ENCODE data around the gene TRIM14.
"Not testable (repeated sequence)": the region's sequence is repeated elsewhere in the genome, so short reads cannot be mapped to it uniquely, and the experiment has no call there.

Gene TRIM14

DNA sequence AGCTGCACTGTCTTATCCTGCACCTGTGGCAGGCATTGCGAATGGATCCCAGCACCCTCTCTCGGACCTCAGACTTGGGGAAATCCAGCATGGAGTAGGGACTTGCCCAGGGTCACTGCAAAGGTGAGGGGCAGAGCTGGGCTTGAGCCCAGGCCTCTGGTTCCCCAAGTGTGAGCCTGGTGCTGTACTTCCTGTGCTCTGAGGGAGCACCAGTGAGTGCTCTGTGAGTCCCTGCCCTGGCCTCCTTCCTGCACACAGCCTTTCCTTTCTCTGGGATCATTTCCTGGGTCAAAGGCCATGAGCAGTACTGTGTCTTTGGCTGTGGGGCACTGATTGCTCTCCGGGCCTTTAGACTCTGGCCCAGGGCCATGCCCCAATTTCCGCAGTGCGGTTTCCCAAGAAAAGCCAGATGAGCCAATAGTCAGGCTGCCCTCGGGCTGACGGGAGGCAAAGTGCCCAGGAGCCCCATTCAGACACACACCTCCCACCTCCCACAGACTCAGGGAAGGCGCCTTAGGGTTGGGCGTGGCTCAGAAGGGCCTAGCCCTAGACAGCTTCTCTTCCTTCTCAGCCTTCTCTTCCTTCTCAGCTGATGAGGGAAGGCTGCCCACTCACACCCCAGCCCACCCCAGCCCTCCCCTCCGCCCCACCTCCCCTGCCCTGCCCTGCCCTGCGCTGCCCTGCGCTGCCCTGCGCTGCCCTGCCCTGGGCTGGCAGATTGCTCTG is 23.3 kb upstream of the TRIM14 start:
- DNase-seq (ENCODE audit: low read depth in 2 of 2) = no peak

DNA sequence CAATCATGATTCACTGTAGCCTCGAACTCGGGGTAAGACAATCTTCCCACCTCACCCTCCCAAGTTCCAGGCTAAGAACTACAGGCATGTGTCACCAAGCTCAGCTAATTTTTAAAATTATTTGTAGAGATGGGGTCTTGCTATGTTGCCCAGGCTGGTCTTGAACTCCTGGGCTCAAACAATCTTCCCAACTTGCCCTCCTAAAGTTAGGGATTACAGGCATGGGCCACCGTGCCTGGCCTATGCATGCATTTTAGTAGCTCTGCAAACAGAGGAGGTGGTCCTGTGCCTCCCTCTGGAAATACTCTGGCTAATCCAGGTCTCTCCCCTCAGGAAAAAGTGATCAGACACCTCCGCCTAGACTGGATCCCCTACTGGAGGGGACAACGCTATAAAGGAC is 21.5 kb upstream of the TRIM14 start:
- no peak for DNase-seq (ENCODE audit: low read depth in 2 of 2)

DNA sequence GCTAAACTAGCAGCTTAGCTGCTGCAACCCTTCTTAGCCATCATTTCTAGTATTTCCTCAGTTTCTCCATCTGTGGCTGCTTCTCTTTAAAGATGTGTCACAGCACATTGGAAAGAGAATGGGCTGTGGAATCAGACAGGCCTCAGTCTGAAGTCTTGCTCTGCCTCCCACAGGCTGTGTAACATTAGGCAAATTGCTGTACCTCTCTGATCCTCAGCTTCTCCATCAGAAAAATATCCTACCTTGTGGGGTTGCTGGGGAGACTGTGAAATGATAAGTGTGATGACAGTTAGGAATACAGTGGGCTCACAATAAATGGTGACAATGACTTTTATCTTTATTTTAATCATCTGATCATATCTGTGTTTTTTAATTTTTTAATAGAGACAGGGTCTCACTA is 17.5 kb upstream of the TRIM14 start:
- DNase-seq (ENCODE audit: low read depth in 2 of 2) = no peak

DNA sequence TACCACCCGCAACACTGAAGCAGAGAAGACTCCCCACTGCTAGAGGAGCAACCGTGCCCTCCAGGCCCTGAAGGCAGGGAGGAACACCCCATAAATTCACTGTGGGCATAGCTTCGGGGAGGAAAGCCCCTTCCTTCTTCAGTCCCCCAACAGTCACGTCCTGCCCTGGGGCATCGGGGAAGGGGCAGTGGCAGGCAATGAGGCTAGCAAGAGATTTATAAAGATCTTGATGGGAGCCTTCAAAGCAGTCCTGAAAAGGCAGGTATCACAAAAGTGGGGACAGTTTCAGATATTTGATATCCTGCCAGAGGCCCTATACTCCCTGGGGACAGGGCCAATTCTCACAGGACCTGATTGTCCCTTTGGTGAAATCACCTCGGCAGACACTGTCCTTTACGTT is 16.9 kb upstream of the TRIM14 start:
- no peak for DNase-seq (ENCODE audit: low read depth in 2 of 2)

DNA sequence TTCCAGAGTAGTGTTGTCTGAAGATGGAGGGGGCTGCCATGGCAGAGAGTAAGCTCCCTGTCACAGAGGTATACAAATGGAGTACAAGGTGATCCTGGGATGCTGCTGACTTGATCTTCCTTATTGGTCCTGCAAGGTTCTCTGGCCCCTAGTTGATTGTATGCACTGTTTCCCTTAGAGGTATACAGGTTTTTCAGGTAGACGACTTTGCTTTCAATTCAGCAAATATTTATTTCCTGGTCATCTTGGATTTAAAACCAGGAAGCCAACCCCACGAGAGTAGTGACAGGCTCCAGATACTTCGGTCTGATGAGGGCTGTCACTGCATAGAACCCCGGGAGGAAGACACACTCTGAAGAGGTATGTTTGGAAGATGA is 16.5 kb upstream of the TRIM14 start:
- no peak for DNase-seq (ENCODE audit: low read depth in 2 of 2)

DNA sequence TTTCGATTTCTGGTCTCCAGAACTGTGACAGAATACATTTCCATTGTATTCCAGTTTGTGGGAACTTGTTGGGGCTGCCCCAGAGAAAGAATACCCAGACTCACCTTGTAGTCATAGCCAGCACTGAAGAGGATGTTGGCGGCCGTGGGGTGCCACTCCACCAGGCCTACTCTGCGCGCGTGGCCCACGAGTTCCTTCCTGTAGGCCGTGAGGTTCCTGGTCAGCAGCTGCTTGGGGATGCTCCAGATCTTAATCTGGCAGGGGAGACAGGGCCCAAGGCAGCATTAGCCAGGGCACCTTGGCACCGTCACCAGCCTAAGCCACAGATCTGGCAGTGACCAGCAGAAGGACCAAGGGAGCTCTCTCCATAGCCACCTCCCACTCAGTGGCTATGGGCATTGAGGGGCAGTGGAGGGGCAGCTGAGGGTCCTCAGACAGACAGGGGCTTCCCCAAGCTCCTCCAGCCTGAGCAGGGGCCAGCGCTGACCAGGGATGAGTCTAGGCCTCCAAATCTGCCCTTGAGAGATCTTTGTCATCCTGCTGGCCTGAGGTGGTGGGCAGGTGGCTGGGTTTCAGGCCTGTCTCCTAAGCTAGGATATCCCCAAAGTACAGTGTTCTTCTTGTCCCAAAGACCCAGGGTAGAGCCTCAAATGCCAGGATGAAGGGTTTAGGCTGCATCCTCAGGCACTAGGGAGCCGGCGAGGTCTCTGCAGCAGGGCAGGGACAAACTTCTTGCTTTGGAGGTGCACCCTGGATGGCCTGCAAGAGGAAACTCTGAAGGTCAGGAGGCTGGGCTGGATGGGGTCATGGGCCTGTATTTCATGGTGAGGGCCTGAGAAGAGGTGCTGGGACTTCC is 15.9 kb upstream of the TRIM14 start:
- no peak for DNase-seq (ENCODE audit: low read depth in 2 of 2)

DNA sequence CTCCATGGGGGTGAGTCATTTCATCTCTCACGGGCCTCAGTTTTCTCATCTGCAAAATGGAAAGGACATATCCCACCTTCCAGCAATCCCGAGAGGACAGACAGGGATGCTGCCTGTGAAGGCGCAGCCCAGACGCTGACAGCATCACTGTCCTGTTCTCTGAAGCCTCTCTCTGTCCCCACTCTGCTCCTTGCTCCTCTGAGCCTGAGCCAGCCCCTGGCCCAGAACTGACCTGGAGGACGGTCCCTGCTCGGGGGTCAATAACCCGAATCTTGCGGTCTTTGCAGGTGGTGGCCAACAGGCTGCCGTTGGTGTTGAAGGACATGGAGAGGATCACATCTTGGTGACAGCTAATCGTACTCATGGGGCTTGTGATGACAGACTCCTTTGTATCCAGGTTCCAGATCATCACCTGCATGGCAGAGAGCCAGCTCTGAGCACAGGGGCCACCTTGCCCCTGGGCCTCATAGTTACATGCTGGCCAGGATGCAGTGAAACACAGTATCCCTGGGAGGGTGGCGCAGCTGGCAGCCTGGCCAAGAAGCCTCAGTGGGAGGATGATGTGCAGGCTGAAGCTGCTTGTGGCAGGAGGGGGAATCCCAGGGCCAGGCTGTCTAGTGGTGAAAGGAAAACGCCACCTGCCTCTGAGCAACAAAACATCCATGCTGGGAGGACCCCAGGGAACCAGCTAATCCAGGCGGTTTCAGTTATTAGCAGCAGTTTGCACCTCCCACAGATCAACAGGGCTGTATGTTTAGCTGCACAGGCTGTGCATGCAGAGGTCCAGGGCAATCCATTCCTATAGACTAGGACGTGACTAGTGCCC is 14.0 kb upstream of the TRIM14 start:
- no peak for DNase-seq (ENCODE audit: low read depth in 2 of 2)

DNA sequence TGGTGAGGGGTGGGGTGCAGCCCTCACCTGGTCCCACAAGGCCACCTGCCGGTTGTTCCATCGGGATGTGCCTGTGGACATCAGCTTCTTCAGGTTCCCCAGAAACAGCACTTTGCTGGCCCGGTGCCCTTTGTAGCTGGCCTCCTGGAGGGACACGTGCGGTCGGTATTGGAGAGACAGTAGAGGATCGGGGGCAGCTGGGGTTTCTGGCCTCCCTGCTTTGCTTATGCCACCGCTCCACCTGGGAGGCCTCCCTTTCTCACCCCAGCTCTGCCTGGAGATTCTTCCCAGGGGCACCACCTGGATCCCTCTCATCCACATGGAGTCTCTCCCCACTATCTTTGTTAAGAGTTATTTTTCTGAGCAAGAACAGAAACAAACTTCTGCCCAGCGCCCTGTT is 13.1 kb upstream of the TRIM14 start:
- no peak for DNase-seq (ENCODE audit: low read depth in 2 of 2)

DNA sequence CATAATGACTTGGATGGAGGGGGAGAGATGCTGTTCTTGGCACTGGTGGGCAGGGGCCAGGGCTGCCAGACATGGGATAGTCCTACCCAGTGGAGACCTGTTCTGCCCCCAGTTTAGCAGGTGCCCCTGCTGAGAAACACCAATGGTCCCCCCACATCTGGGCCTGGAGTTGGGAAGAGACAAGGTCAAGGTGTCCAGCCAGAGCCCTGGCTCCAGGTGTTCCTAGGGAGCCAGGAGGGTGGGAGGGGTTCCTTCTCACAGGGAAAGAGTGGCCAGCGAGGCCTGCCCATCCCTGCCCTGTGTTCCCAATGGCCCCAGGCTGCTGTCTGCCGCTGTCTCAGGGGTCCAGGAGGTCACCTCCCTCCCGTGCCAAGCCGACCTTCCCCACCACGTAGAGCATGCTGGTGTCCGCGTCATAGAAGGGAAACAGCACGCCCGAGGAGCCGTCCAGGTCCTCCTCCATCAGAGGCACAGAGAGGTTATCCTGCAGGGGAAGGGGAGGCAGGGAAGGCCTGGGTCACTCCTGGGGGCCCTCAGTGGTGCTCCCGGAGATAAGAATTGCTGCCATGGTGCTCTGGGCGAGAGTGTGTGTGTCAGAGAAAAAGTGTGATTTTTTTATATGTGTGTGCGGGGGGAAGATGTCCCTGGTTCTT is 11.7 kb upstream of the TRIM14 start:
- DNase-seq (ENCODE audit: low read depth in 2 of 2) = no peak

DNA sequence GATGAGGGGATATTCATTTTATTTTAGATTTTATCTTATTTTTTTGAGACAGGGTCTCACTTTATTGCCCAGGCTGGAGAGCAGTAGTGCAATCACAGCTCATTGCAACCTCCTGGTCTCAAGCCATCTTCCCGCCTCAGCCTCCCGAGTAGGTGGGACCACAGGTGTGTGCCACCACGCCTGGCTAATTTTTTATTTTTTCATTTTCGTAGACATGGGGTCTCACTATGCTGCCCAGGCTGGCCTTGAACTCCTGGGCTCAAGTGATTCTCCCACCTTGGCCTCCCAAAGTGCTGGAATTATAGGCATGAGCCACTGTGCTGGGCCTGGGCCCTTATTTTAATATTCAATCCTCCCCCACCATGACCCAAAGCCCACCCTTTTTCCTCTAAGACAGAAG is 11.0 kb upstream of the TRIM14 start:
- not testable (repeated sequence) for DNase-seq (ENCODE audit: low read depth in 2 of 2)

DNA sequence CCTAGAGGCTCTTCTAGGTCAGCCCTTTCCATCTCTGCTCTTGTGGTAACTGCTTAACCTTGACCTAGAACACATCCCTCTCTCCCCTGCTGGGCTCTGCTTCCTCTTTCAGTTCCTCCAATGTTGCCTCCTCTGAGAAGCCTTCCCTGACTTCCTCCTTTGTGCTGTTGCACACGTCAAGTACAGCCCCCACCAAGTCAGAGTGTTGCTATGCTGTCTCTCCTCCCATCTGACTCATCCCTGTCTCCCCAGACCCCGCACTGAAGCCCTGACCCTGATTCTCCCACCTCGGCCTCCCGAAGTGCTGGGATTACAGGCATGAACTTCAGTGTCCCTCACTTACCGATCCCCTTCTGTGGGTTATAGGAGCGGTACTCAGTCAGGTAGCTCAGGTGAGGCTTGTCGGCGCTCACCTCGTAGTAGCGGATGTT is 10.4 kb upstream of the TRIM14 start:
- DNase-seq (ENCODE audit: low read depth in 2 of 2) = no peak

DNA sequence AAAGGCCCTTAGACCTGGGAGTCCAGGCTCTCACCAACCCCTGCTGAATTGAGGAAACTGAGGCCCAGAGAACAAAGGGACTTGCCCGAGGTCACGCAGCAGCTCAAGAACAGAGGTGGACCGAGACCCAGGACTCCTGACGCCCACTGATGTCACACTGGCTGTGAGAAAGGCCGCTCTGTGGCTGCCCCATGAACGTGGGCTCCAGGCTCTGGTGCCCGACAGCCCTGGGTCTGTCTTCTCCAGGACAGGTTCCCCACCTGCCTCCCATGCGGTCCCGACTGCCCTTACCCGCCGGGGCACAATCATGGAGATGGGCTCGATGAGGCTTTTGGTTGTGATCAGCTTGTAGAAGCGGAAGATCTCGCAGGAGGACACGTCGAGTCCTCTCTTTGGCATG is 9.3 kb upstream of the TRIM14 start:
- DNase-seq (ENCODE audit: low read depth in 2 of 2) = no peak

DNA sequence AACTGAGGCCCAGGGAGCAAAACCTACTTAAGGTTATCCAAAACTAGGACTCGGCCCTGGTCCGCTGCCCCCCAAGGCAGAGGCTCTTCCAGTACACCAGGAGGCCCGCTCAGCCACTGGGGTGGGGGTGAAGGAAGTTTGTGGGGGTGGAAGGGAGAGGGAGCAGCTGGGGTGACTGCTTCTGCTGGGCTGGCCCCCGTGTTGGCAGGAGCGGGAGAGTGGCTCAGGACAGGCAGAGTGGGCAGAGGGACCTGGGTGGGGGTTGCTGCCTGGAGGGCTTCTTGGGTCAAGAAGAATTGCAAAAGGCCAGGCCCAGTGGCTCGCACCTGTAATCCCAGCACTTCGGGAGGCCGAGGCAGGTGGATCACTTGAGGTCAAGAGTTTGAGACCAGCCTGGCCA is 8.2 kb upstream of the TRIM14 start:
- DNase-seq (ENCODE audit: low read depth in 2 of 2) = no peak

DNA sequence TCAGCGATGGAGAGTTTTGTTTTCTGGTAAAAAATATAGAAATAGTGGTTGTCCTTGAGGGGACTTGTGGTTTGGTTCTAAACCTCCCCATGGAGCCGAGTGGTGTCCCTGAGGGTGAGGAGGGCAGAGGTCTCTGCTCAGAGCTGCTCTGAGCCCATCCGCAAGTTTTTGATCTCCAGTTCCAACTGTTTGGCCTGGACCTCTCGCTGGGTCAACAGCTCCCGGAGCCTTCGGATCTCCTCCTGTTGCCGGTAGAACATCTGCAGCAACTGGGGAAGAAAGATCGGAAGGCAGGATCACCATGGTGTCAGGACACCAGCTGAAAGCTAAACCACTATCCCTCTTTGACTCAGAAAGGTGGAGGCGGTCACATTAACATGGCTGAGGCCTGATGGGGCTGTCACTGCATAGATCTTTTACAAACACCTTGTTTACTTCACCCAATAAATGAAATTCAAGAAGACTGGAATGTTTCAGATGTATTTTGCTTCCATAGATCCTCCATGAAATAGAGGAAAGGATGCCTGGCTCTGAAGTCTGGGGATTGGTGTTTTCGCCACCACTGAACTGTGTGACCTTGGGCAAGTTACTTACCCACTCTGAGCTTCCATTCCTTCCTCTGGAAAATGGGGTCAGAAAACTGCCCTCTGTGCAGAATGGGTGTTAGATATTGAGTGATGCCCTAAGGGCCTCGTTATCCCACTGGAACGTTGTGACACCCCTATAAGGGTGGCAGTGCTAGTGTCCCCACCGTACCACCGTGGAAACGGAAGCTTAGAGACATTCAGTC is 5.8 kb upstream of the TRIM14 start:
- DNase-seq (ENCODE audit: low read depth in 2 of 2) = no peak

DNA sequence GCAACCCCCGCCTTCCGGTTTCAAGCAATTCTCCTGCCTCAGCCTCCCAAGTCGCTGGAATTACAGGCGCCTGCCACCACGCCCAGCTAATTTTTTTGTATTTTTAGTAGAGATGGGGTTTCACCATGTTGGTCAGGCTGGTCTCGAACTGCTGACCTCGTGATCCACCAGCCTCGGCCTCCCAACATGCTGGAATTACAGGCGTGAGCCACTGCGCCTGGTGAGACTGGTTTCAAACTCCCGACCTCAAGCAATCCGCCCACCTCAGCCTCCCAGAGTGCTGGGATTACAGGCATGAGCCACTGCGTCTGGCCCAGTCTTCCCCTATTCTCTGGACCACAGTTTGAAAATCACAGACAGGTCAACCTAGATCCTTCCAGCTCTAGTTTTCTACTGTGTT is 5.1 kb upstream of the TRIM14 start:
- DNase-seq (ENCODE audit: low read depth in 2 of 2) = not testable (repeated sequence)

DNA sequence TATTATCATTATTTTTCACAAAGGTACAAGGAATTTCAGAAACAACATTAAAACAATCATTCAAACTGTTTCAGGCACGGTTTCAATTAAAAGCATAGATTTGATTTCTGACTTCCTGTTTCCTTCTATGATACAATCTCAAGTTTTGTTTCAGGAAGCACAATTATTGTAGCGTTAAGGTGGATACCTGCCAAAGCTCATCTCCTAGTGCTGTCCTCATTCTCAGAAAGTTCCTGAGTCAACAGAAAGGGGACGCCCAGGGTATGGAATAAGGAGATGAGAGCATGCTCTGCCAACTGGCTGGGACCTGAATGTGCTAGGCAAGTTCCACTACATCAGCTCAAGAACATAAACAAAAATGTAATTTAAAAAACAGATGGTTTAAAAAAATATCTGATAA is 2.0 kb upstream of the TRIM14 start:
- no peak for DNase-seq (ENCODE audit: low read depth in 2 of 2)

DNA sequence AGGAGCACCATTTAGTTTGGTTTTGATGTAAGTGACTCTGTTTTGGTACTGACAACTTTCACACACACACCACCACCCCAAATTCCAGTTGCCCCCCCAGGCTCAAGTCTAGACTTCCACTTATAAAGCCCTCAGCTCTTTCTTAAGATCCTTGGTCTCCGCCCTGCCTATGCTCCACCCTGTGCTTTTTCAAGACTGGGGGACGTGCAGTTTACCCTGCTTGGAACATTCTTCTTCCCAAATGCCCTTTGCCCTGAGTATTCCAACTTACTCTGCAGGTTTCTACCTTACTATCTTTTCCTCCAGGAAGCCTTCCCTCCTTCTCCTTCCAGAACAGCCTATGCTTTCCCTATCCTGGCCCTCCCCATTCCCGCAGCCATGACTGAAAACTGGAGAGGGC is 1.5 kb upstream of the TRIM14 start:
- no peak for DNase-seq (ENCODE audit: low read depth in 2 of 2)

DNA sequence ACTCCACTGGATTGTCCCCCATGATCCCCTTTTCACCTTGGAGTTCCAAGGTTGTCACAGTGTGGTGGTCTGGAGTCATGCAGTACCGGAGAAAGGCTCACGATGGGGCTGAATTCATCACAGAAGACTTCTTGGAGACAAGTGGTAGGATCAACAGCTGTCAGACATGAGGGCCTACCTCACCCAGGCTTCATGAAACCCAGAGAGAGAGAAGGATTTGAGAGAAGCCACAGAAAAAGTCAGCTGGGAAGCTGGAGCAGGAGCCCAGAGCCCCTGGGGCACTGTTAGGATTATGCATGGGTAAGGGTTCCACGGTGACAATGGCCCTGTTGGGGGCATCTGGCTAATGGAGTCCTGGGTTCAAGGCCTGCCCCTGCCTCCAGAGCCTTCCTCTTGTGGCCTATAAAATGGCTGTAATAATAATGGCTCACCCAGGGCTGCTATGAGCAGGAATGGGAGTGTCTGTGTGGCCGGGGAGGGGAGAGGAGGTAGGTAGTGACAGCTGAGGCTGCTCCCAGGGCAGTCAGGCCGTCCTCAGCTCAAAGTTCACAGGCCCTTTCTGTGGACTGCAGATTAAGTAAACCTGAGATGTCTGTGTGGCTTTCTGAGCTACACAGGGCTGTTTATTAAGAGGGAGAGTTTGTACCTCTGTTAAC is 910 bp downstream of the TRIM14 start:
- DNase-seq (ENCODE audit: low read depth in 2 of 2) = peak; percentile 6 to 15

DNA sequence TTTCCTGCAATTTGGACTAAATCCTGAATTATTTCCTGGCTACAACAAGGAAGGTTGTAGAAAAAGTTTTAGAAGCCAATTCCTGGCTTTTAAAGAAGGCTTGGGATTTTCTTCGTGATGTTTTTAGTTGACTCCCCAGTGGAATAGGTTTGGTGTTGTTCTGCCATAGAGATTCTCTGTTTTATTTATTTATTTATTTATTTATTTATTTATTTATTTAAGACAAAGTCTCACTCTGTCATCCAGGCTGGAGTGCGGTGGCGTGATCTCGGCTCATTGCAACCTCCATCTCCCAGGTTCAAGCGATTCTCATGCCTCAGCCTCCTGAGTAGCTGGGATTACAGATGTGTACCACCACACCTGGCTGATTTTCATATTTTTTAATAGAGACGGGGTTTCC is 1.9 kb downstream of the TRIM14 start:
- not testable (repeated sequence) for DNase-seq (ENCODE audit: low read depth in 2 of 2)

DNA sequence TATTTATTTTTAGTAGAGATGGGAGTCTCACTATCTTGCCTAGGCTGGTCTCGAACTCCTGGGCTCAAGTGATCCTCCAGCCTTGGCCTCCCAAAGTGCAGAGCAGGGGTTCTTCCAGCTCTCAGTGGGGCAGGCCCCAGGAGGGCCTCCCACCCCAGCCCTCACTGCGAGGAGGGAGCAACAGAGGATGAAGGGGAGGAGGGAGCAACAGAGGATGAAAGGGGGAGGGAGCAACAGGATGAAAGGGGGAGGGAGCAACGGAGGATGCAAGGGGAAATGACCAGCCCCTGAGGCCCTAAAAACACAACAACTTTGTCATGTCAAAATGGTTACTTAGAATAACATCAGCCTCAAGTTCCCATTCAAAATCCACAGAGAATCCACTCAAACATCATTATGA is 10.0 kb downstream of the TRIM14 start:
- DNase-seq (ENCODE audit: low read depth in 2 of 2) = no peak

Measured in stimulated activated CD4-positive, alpha-beta T cell treated with anti-CD3 and anti-CD28 coated beads, Interleukin-12 subunit alpha, Interleukin-12 subunit beta, amount 100 ng/mL, for 24 hours (primary cell).